C4-2B (cell line): ENCODE results near the gene STK40.

ENCODE experiments used
- ZFX ChIP-seq: fragments of 450-650 bp; IDR thresholded peaks from 2 replicates; pipeline ENCODE4 v1.6.1; 2017
- TF ChIP-seq, protein P1 (sequence below): fragments of 450-650 bp; conservative IDR thresholded peaks from 2 replicates; pipeline ENCODE4 v1.5.1; 2017; ENCODE audit warnings: mild to moderate bottlenecking

DNA sequence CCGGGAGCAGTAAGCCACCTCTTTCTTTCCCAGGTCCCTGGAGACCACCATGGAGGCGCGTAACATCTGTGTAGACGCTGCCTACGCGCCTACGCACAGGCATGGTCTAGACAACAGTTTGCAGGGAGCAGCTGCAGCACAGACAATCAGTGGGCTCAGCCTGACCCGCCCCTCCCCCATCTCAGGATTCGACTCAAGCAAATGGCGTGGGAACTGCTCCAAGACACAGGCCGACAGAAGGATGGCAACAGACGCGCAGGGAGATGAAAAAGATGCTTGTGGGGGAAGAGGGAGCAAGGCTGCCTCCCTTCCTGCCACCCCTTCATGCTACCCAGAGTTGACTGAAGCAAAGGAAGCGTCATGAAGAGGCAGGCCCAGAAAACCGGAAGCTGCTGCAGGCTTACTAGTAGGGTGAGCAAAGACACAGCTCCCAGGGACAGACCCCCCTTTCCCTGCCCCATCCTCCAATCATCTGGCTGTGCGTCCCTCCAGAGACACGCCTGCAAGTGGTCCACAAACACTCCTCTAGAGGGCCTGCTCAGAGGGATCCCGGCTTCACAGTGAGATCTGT, 19.5 kb downstream of the STK40 start:
- TF ChIP-seq, protein P1, sequence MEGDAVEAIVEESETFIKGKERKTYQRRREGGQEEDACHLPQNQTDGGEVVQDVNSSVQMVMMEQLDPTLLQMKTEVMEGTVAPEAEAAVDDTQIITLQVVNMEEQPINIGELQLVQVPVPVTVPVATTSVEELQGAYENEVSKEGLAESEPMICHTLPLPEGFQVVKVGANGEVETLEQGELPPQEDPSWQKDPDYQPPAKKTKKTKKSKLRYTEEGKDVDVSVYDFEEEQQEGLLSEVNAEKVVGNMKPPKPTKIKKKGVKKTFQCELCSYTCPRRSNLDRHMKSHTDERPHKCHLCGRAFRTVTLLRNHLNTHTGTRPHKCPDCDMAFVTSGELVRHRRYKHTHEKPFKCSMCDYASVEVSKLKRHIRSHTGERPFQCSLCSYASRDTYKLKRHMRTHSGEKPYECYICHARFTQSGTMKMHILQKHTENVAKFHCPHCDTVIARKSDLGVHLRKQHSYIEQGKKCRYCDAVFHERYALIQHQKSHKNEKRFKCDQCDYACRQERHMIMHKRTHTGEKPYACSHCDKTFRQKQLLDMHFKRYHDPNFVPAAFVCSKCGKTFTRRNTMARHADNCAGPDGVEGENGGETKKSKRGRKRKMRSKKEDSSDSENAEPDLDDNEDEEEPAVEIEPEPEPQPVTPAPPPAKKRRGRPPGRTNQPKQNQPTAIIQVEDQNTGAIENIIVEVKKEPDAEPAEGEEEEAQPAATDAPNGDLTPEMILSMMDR: no peak
- TF ChIP-seq ZFX: no peak
